Peyer's patch (tissue), 4 donors: ENCODE data around the gene COLGALT1.

Experiments used
- CTCF ChIP-seq, 6 experiments: fragments of 450-650 bp in 4 of 6; fragments of 200-600 bp in 2 of 6; sonication (generic) in 1 of 6; IDR thresholded peaks; one replicate each; pipeline ENCODE4 v1.5.1; 2017 to 2019; ENCODE audit warnings: antibody characterized with exemption in 6 of 6, mild to moderate bottlenecking in 3 of 6, moderate library complexity in 1 of 6
- POLR2A ChIP-seq, 2 donors: fragments of 450-650 bp; IDR thresholded peaks; one replicate each; pipeline ENCODE4 v1.5.1; 2017; ENCODE audit warnings: antibody characterized with exemption in 2 of 2, mild to moderate bottlenecking in 2 of 2, moderate library complexity in 2 of 2

DNA sequence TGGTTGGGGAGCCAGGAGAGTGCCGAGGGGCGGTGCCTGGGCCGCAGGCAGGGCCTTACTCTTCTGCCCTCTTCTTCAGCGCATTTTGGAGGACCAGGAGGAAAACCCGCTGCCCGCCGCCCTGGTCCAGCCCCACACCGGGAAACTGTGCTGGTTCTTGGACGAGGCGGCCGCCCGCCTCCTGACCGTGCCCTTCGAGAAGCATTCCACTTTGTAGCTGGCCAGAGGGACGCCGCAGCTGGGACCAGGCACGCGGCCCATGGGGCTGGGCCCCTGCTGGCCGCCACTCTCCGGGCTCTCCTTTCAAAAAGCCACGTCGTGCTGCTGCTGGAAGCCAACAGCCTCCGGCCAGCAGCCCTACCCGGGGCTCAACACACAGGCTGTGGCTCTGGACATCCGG is 34.6 kb upstream of the COLGALT1 start:
- TF ChIP-seq CTCF (IDR thresholded peaks at IDR 0.05) (no peak), POLR2A (IDR thresholded peaks at IDR 0.05) (no peak)
